K562 (cell line): ENCODE results near the gene MACF1. TPM values are rescaled to one million over a fixed set of nuclear protein-coding genes. Genes with fewer than 3 reads are reported as not detected.

Experiments used
- CBX8 ChIP-seq: fragments of 200-600 bp; sonication (generic); IDR thresholded peaks from 2 replicates; pipeline ENCODE4 v1.6.1; 2012; ENCODE audit warnings: borderline replicate concordance, mixed run types, low read depth, mild to moderate bottlenecking, moderate library complexity, mixed read lengths, low read length, control low read depth, inconsistent platforms; ENCODE audit not compliant: poor library complexity, severe bottlenecking; ENCODE audit errors: extremely low read depth
- EHMT2 ChIP-seq: fragments of 450-650 bp; IDR thresholded peaks from 2 replicates; pipeline ENCODE4 v1.6.1; 2018; ENCODE audit warnings: antibody characterized with exemption
- FOXA3 ChIP-seq, 2 experiments: fragments of 450-650 bp in 1 of 2; sonication (generic) in 1 of 2; formaldehyde crosslinking; IDR thresholded peaks in 1 of 2; conservative IDR thresholded peaks in 1 of 2; 2 replicates each; pipeline versions ENCODE4 v1.4.0 to v1.8.0; 2020 to 2022; ENCODE audit warnings: mild to moderate bottlenecking in 2 of 2, missing genetic modification reagents in 1 of 2
- FOXM1 ChIP-seq, 2 experiments: fragments of 450-650 bp in 1 of 2; sonication (generic) in 1 of 2; formaldehyde crosslinking in 1 of 2; IDR thresholded peaks; 2 replicates each; pipeline versions ENCODE4 v1.6.1 to v1.9.0; 2017 to 2022; ENCODE audit warnings: low read depth in 2 of 2, mild to moderate bottlenecking in 2 of 2, missing genetic modification reagents in 1 of 2, moderate library complexity in 1 of 2
- HMBOX1 ChIP-seq: sonication (generic); IDR thresholded peaks from 2 replicates; pipeline ENCODE4 v1.6.1; 2016
- IRF2 ChIP-seq: sonication (generic); formaldehyde crosslinking; IDR thresholded peaks from 2 replicates; pipeline ENCODE4 v1.8.1; 2022; ENCODE audit warnings: mild to moderate bottlenecking, missing genetic modification reagents
- KDM1A ChIP-seq, 2 experiments: fragments of 450-650 bp; IDR thresholded peaks; 2 replicates each; pipeline ENCODE4 v1.6.1; 2016; ENCODE audit warnings: mild to moderate bottlenecking in 2 of 2
- KLF13 ChIP-seq: fragments of 450-650 bp; IDR thresholded peaks from 2 replicates; pipeline ENCODE4 v1.6.1; 2016; ENCODE audit warnings: missing genetic modification characterization, low read depth, mild to moderate bottlenecking, missing compliant biosample characterization, moderate library complexity, borderline replicate concordance
- MBD1 ChIP-seq: fragments of 250-450 bp; sonication (Bioruptor Pico); IDR thresholded peaks from 2 replicates; pipeline ENCODE4 v1.8.0; 2022; ENCODE audit warnings: inconsistent platforms
- MECOM ChIP-seq: fragments of 250-450 bp; sonication (Bioruptor Pico); IDR thresholded peaks from 2 replicates; pipeline ENCODE4 v1.8.0; 2022; ENCODE audit warnings: inconsistent platforms
- MEIS2 ChIP-seq: fragments of 450-650 bp; IDR thresholded peaks from 2 replicates; pipeline ENCODE4 v1.6.1; 2014; ENCODE audit warnings: mild to moderate bottlenecking; ENCODE audit not compliant: partially characterized antibody
- MYBL2 ChIP-seq, 2 experiments: fragments of 450-650 bp in 1 of 2; sonication (generic) in 1 of 2; formaldehyde crosslinking in 1 of 2; IDR thresholded peaks; 2 replicates each; pipeline versions ENCODE4 v1.6.1 to v1.8.1; 2017 to 2022; ENCODE audit warnings: borderline replicate concordance in 1 of 2, inconsistent platforms in 1 of 2, low read depth in 1 of 2, mild to moderate bottlenecking in 1 of 2, missing genetic modification reagents in 1 of 2, moderate library complexity in 1 of 2
- NCOR1 ChIP-seq: fragments of 450-650 bp; IDR thresholded peaks from 2 replicates; pipeline ENCODE4 v1.6.1; 2016; ENCODE audit warnings: mild to moderate bottlenecking, moderate library complexity
- NFE2L1 ChIP-seq: fragments of 450-650 bp; IDR thresholded peaks from 2 replicates; pipeline ENCODE4 v1.6.1; 2016; ENCODE audit warnings: missing genetic modification characterization, low read depth, mild to moderate bottlenecking, missing compliant biosample characterization, moderate library complexity, borderline replicate concordance
- SMAD4 ChIP-seq: fragments of 250-450 bp; sonication (Bioruptor Pico); conservative IDR thresholded peaks from 2 replicates; pipeline ENCODE4 v1.8.0; 2021; ENCODE audit warnings: inconsistent platforms, mild to moderate bottlenecking, moderate library complexity
- SMARCA4 ChIP-seq: fragments of 450-650 bp; IDR thresholded peaks from 2 replicates; pipeline ENCODE4 v1.6.1; 2016
- SOX6 ChIP-seq: fragments of 450-650 bp; IDR thresholded peaks from 2 replicates; pipeline ENCODE4 v1.6.1; 2014; ENCODE audit warnings: mild to moderate bottlenecking
- TARDBP ChIP-seq: fragments of 450-650 bp; IDR thresholded peaks from 2 replicates; pipeline ENCODE4 v1.6.1; 2016
- TOE1 ChIP-seq, 2 experiments: fragments of 450-650 bp in 1 of 2; sonication (generic) in 1 of 2; formaldehyde crosslinking in 1 of 2; IDR thresholded peaks; 2 replicates each; pipeline versions ENCODE4 v1.7.1 to v1.8.0; 2016 to 2022; ENCODE audit warnings: borderline replicate concordance in 2 of 2, mild to moderate bottlenecking in 2 of 2, antibody characterized with exemption in 1 of 2, inconsistent platforms in 1 of 2, low read depth in 1 of 2, missing genetic modification reagents in 1 of 2, moderate library complexity in 1 of 2
- ZNF395 ChIP-seq: fragments of 200-800 bp; sonication (Bioruptor generic); IDR thresholded peaks from 2 replicates; pipeline ENCODE4 v1.6.1; 2017; ENCODE audit warnings: missing genetic modification characterization, missing compliant biosample characterization
- polyA plus RNA-seq, 8 experiments: library from polyadenylated mRNA; depleted of rRNA in 4 of 8; stranded (reverse) in 5 of 8; unstranded in 3 of 8; fragments of >200 nt; fragmentation: Nextera tagmentation in 2 of 8; fragmentation: Illumina TruSeq in 1 of 8; extraction: Ambion mirVana in 2 of 8; extraction: Trizol in 1 of 8; gene quantifications; 2 replicates each; pipeline versions ENCODE4 v1.2.1 to v1.2.3, GENCODE V29; 2011 to 2014; ENCODE audit warnings: inconsistent platforms in 1 of 8, missing spikeins in 1 of 8
- total RNA-seq, 7 experiments: library from RNA; depleted of rRNA in 6 of 7; stranded (reverse); fragments of >200 nt in 6 of 7; fragmentation: Illumina TruSeq in 2 of 7; extraction: Trizol in 2 of 7; gene quantifications; 2 replicates each; pipeline versions ENCODE4 v1.2.1 to v1.2.3, GENCODE V29; 2011 to 2021; ENCODE audit warnings: low replicate concordance in 1 of 7

Gene MACF1
- total and polyA plus RNA-seq, 9 of the 15 experiments (the other 6 are each of a cell fraction or from before 2014, with no cell fraction given): 13.2 to 232 (median 112) TPM

GRCh38 chr1:39391691-39392679, 187.5 kb downstream of the MACF1 start (continued):
- TF ChIP-seq NCOR1 (peak; percentile 30; the same call in 1 of the 2 replicates), MYBL2 (IDR thresholded peaks at IDR 0.05; ENCODE audit: low read depth) (no peak), MYBL2 (CRISPR knock-in tag; IDR thresholded peaks at IDR 0.05; ENCODE audit: borderline replicate concordance) (no peak), SMARCA4 (peak; percentile 52; the same call in 1 of the 2 replicates), MBD1 (CRISPR knock-in tag) (no peak), TOE1 (IDR thresholded peaks at IDR 0.05; ENCODE audit: borderline replicate concordance) (peak; percentile 57), TOE1 (CRISPR knock-in tag; IDR thresholded peaks at IDR 0.05; ENCODE audit: borderline replicate concordance, low read depth) (no peak), IRF2 (CRISPR knock-in tag) (no peak), MEIS2 (peak; percentile 41), SMAD4 (peak; percentile 74), KDM1A (IDR thresholded peaks at IDR 0.05) (0 out of 4 replicates have a peak, but pooled peaks have one; percentile 5 to 29), KLF13 (tag) (no peak), FOXM1 (IDR thresholded peaks at IDR 0.05; ENCODE audit: low read depth) (no peak), FOXM1 (CRISPR knock-in tag; IDR thresholded peaks at IDR 0.05; ENCODE audit: low read depth) (no peak), TARDBP (no peak), ZNF395 (CRISPR knock-in tag) (peak; percentile 63; the same call in 1 of the 2 replicates), NFE2L1 (tag) (no peak; the same call in 1 of the 2 replicates), FOXA3 (CRISPR knock-in tag; conservative IDR thresholded peaks at IDR 0.05 in 1 of 2, IDR thresholded peaks at IDR 0.05 in 1 of 2) (0 out of 4 replicates have a peak, but pooled peaks of 1 of the 2 experiments have one; percentile 42), EHMT2 (peak; percentile 55; the same call in 1 of the 2 replicates), SOX6 (peak; percentile 88), HMBOX1 (0 out of 2 replicates have a peak, but pooled peaks have one; percentile 29), MECOM (CRISPR knock-in tag) (no peak), CBX8 (no peak)
